SK-N-SH (cell line): Measurements from ENCODE around the gene ZNF714. TPM values are rescaled to one million over a fixed set of nuclear protein-coding genes. Genes with fewer than 3 reads are reported as not detected.
"Not testable (repeated sequence)": the region's sequence is repeated elsewhere in the genome, so short reads cannot be mapped to it uniquely, and the experiment has no call there.

Source experiments
- CTCF ChIA-PET: fragments of 300-600, 350-600 bp; formaldehyde crosslinking; extraction: SDS; loops from one replicate; lab custom pipeline; 2021; lab: Yijun Ruan, JAX
- POLR2A ChIA-PET: fragments of 350-600 bp; sonication (Branson Sonifier 250); formaldehyde crosslinking; extraction: SDS; loops from one replicate; lab custom pipeline; 2020; ENCODE audit warnings: antibody characterized with exemption, inconsistent platforms; lab: Yijun Ruan, JAX
- DNase-seq: peaks from one replicate; pipeline ENCODE4 v3.0.0; 2012
- H2AFZ ChIP-seq: fragments of 200-600 bp; sonication (generic); 2 replicates; pipeline ENCODE4 v1.8.1; 2016; ENCODE audit warnings: antibody characterized with exemption, mild to moderate bottlenecking, low read depth
- H3F3A ChIP-seq: fragments of 200-600 bp; sonication (generic); replicated peaks from 2 replicates; pipeline ENCODE3; 2016; ENCODE audit warnings: antibody characterized with exemption, mild to moderate bottlenecking; ENCODE audit not compliant: insufficient read depth
- H3K27ac ChIP-seq, 2 experiments: fragments of 200-500 bp in 1 of 2; fragments of 200-600 bp in 1 of 2; sonication (Bioruptor generic) in 1 of 2; sonication (generic), shearing (Covaris generic) in 1 of 2; 2 replicates each; pipeline versions ENCODE4 v1.5.1 to v1.6.1; 2014 to 2016; ENCODE audit warnings: low read depth in 2 of 2, inconsistent platforms in 1 of 2, low read length in 1 of 2, mild to moderate bottlenecking in 1 of 2, mixed read lengths in 1 of 2
- H3K27me3 ChIP-seq: fragments of 200-600 bp; sonication (generic), shearing (Covaris generic); 2 replicates; pipeline ENCODE4 v1.6.1; 2016; ENCODE audit warnings: mixed run types; ENCODE audit not compliant: insufficient read depth
- H3K36me3 ChIP-seq, 2 experiments: fragments of 200-500 bp in 1 of 2; fragments of 200-600 bp in 1 of 2; sonication (Bioruptor generic) in 1 of 2; sonication (generic) in 1 of 2; replicated peaks in 1 of 2; 2 replicates each; pipeline versions ENCODE3 to v1.5.1; 2014 to 2016; ENCODE audit warnings: low read length in 1 of 2, mild to moderate bottlenecking in 1 of 2; ENCODE audit not compliant: insufficient read depth in 2 of 2, control insufficient read depth in 1 of 2
- H3K4me1 ChIP-seq, 2 experiments: fragments of 200-500 bp in 1 of 2; fragments of 200-600 bp in 1 of 2; sonication (Bioruptor generic) in 1 of 2; sonication (generic), shearing (Covaris generic) in 1 of 2; 2 replicates each; pipeline versions ENCODE4 v1.5.1 to v1.6.1; 2014 to 2016; ENCODE audit warnings: low read depth in 1 of 2, low read length in 1 of 2, mixed run types in 1 of 2; ENCODE audit not compliant: insufficient read depth in 2 of 2, control insufficient read depth in 1 of 2
- H3K4me2 ChIP-seq: fragments of 200-600 bp; sonication (generic), shearing (Covaris generic); 2 replicates; pipeline ENCODE4 v1.6.1; 2017; ENCODE audit warnings: mixed run types
- H3K4me3 ChIP-seq, 2 experiments: fragments of 200-500 bp in 1 of 2; fragments of 200-600 bp in 1 of 2; sonication (Bioruptor generic) in 1 of 2; sonication (generic), shearing (Covaris generic) in 1 of 2; 2 replicates each; pipeline versions ENCODE4 v1.5.1 to v1.8.1; 2014 to 2016; ENCODE audit warnings: low read depth in 2 of 2, inconsistent platforms in 1 of 2, low read length in 1 of 2, mild to moderate bottlenecking in 1 of 2, mixed read lengths in 1 of 2, moderate library complexity in 1 of 2
- H3K79me2 ChIP-seq: fragments of 200-600 bp; sonication (generic); 2 replicates; pipeline ENCODE4 v1.8.1; 2017; ENCODE audit warnings: mild to moderate bottlenecking; ENCODE audit not compliant: insufficient read depth
- H3K9ac ChIP-seq: fragments of 200-600 bp; sonication (generic); 2 replicates; pipeline ENCODE4 v1.6.1; 2017; ENCODE audit warnings: mixed run types
- H3K9me2 ChIP-seq: fragments of 200-600 bp; sonication (generic); 2 replicates; pipeline ENCODE4 v1.6.1; 2017; ENCODE audit warnings: mixed run types
- H3K9me3 ChIP-seq: fragments of 200-600 bp; sonication (generic); 2 replicates; pipeline ENCODE4 v1.6.1; 2017; ENCODE audit warnings: mixed run types, mild to moderate bottlenecking, moderate library complexity
- H4K20me1 ChIP-seq: fragments of 200-600 bp; sonication (generic); 2 replicates; pipeline ENCODE4 v1.6.1; 2017; ENCODE audit warnings: mild to moderate bottlenecking, mixed run types; ENCODE audit not compliant: insufficient read depth
- FOSL2 ChIP-seq: IDR thresholded peaks from 2 replicates; pipeline ENCODE4 v1.4.0; 2012; ENCODE audit warnings: low read depth, mild to moderate bottlenecking, moderate library complexity, borderline replicate concordance
- FOXJ3 ChIP-seq: sonication (generic); formaldehyde crosslinking; IDR thresholded peaks from 2 replicates; pipeline ENCODE4 v1.5.1; 2020; ENCODE audit warnings: mild to moderate bottlenecking, missing genetic modification reagents
- FOXM1 ChIP-seq: IDR thresholded peaks from 2 replicates; pipeline ENCODE4 v1.4.0; 2012; ENCODE audit warnings: low read depth, mild to moderate bottlenecking
- JUND ChIP-seq: IDR thresholded peaks from 2 replicates; pipeline ENCODE4 v1.4.0; 2012
- MEF2A ChIP-seq: IDR thresholded peaks from 2 replicates; pipeline ENCODE4 v1.4.0; 2012; ENCODE audit warnings: low read depth, borderline replicate concordance
- MXI1 ChIP-seq: IDR thresholded peaks from 2 replicates; pipeline ENCODE4 v1.6.1; 2012; ENCODE audit warnings: mild to moderate bottlenecking, low read depth, low read length, improper control_type of control experiment
- NRF1 ChIP-seq: IDR thresholded peaks from 2 replicates; pipeline ENCODE4 v1.6.1; 2012; ENCODE audit warnings: low read depth, mild to moderate bottlenecking, low read length
- RAD21 ChIP-seq: IDR thresholded peaks from 2 replicates; pipeline ENCODE4 v1.6.1; 2012; ENCODE audit warnings: mild to moderate bottlenecking, low read length
- RCOR1 ChIP-seq: fragments of 150-350 bp; IDR thresholded peaks from 2 replicates; pipeline ENCODE4 v1.6.1; 2017; ENCODE audit warnings: antibody characterized with exemption, low read length
- RFX5 ChIP-seq: IDR thresholded peaks from 2 replicates; pipeline ENCODE4 v1.6.1; 2012; ENCODE audit warnings: mild to moderate bottlenecking, improper control_type of control experiment, low read length
- RXRA ChIP-seq: IDR thresholded peaks from 2 replicates; pipeline ENCODE4 v1.4.0; 2012; ENCODE audit warnings: low read depth, mild to moderate bottlenecking, borderline replicate concordance
- SIN3A ChIP-seq: IDR thresholded peaks from 2 replicates; pipeline ENCODE4 v1.6.1; 2012; ENCODE audit warnings: low read depth, mild to moderate bottlenecking, low read length, moderate library complexity, borderline replicate concordance
- SMC3 ChIP-seq: IDR thresholded peaks from 2 replicates; pipeline ENCODE4 v1.6.1; 2012; ENCODE audit warnings: low read depth, low read length, improper control_type of control experiment
- TEAD4 ChIP-seq: IDR thresholded peaks from 2 replicates; pipeline ENCODE4 v1.4.0; 2012; ENCODE audit warnings: mild to moderate bottlenecking, borderline replicate concordance; ENCODE audit not compliant: insufficient read depth
- YY1 ChIP-seq: IDR thresholded peaks from 2 replicates; pipeline ENCODE4 v1.4.0; 2012; ENCODE audit warnings: low read depth, mild to moderate bottlenecking
- WGBS: methylation state at CpG from one replicate; pipeline ENCODE4 v1.1.6; 2017; ENCODE audit warnings: low lambda C conversion rate; 5-methylcytosine and 5-hydroxymethylcytosine counted together
- polyA plus RNA-seq, 3 experiments: library from polyadenylated mRNA; depleted of rRNA; stranded (reverse); fragments of >200 nt; gene quantifications; 2 replicates each; pipeline ENCODE4 v1.2.3, GENCODE V29; 2012
- TF ChIP-seq, protein P1 (sequence below): IDR thresholded peaks from 2 replicates; pipeline ENCODE4 v1.4.0; 2012; ENCODE audit warnings: low read depth, borderline replicate concordance
- TF ChIP-seq, protein P2 (sequence below): IDR thresholded peaks from 2 replicates; pipeline ENCODE4 v1.4.0; 2012; ENCODE audit warnings: low read depth, borderline replicate concordance
- TF ChIP-seq, protein P3 (sequence below): fragments of 150-350 bp; IDR thresholded peaks from 2 replicates; pipeline ENCODE4 v1.6.1; 2016; ENCODE audit warnings: mild to moderate bottlenecking, low read depth, low read length
- TF ChIP-seq, protein P4 (sequence below): IDR thresholded peaks from 2 replicates; pipeline ENCODE4 v1.4.0; 2012; ENCODE audit warnings: low read depth
- TF ChIP-seq, protein P5 (sequence below): fragments of 150-350 bp; IDR thresholded peaks from 2 replicates; pipeline ENCODE4 v1.6.1; 2017; ENCODE audit warnings: antibody characterized with exemption, low read length, low read depth, borderline replicate concordance

Gene ZNF714
- polyA plus RNA-seq, 1 of the 3 experiments (the other 2 are of a cell fraction): 5.4 TPM

DNA sequence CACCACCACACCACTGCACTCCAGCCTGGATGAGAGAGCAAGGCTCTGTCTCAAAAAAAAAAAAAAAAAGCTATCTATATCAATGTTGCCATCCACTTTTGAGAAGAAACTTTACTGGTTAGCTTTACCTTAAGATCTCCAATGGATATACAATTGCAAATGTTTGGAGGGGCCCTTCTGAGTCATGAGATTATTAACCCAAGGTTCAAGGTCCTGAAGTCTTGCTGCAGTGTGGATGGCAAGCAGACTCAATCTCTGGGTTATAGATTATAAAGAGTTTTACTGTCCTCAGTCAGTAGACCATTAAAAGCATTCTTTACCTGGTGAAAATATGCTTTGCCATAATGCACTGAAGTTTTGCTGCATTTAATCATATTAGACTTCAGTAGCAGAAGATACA, 56.1 kb downstream of the ZNF714 start (continued):
- TF ChIP-seq, protein P1, sequence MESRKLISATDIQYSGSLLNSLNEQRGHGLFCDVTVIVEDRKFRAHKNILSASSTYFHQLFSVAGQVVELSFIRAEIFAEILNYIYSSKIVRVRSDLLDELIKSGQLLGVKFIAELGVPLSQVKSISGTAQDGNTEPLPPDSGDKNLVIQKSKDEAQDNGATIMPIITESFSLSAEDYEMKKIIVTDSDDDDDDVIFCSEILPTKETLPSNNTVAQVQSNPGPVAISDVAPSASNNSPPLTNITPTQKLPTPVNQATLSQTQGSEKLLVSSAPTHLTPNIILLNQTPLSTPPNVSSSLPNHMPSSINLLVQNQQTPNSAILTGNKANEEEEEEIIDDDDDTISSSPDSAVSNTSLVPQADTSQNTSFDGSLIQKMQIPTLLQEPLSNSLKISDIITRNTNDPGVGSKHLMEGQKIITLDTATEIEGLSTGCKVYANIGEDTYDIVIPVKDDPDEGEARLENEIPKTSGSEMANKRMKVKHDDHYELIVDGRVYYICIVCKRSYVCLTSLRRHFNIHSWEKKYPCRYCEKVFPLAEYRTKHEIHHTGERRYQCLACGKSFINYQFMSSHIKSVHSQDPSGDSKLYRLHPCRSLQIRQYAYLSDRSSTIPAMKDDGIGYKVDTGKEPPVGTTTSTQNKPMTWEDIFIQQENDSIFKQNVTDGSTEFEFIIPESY: no peak

DNA sequence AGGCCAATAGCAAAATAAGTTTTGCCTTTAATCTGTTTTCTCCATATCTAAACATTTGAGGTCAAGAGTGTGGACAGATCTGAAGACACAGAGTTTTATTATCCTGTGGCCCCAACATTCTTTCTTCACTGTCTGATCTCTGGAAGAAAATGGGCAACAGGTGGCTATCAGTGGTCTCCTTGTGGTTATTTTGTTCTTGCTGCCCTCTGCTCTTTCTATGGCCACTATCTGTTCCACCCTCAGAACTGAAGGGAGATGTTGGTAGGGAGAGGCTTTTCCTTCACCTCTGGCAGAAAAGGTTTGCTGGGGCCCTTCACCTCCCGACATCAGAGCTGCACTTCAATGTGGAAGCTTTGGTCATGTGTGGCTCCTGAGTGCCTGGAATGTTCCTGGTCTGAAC, 59.0 kb downstream of the ZNF714 start:
- H3K9ac ChIP-seq, H3K9me3 ChIP-seq, DNase-seq, H3K4me2 ChIP-seq, H3K4me3 ChIP-seq, H4K20me1 ChIP-seq, H3K9me2 ChIP-seq, CTCF ChIA-PET, H3K27me3 ChIP-seq, H3K27ac ChIP-seq, H3F3A ChIP-seq, H3K4me1 ChIP-seq: not testable (repeated sequence)
- POLR2A ChIA-PET: interaction anchor here (1.0 to 2.4 kb wide), 3 partner anchors 14 to 141 kb away, joined by 4 to 8 read pairs (median 5); partner anchors contain the start of gene ZNF714
- H3K36me3 ChIP-seq: peaks cover 15 to 25% of the 10 kb centered on the region in 2 experiments
- H2AFZ ChIP-seq: peak overlapping the region; percentile 72; the same call in 1 of the 2 replicates
- peaks cover 35% of the 10 kb centered on the region for H3K79me2 ChIP-seq
- 90% methylated on average over 1 of the region's 1 CpG for WGBS

DNA sequence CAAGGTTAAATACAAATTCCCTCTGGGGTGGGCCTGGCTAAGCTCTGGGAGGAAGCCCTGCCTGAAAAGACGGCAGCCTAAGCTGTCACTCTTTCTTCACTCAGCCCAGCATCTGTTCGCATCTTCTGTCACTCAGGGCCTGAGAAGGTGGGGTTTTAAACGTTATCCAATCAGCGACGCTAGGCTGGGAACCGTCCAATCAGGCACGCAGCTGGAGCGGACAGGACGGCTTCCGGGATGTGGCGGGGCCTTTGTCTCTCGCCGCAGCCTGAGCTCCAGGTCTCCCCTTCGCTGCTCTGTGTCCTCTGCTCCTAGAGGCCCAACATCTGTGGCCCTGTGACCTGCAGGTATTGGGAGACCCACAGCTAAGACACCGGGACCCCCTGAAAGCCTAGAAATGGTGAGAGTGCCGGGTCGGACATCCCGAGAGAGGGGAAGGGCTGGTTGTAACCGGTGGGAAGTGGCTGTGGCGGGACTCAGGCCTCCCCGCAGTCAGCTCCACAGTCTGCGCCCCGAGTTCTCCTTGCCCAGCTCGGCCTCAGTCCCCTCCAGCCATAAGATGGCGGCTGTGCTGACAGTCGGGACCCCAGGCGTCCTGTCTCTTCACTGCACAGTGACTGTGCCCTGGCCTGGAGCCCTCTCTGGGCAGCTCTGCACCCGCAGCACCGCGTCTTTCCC, 59.9 kb downstream of the ZNF714 start, which contains the start of gene ZNF431:
ZNF431 (plus strand) TSS at position 254 of the 678 bp plus-strand sequence; CDS start at position 398, 144 bp downstream.
- Histone ChIP-seq H2AFZ (peak within 1 kb of the TSS; percentile 86), H3F3A (no peaks in the 10 kb centered on the region), H3K79me2 (peaks cover 41% of the 10 kb centered on the region), H3K9ac (peak within 1 kb of the TSS; percentile 81), H3K36me3 (peaks cover 16 to 34% of the 10 kb centered on the region in 2 experiments), H3K4me1 (peaks cover 0 to 3% of the 10 kb centered on the region in 2 experiments; a peak in 2 of 4 replicates), H3K9me3 (no peaks in the 10 kb centered on the region), H3K9me2 (no peaks in the 10 kb centered on the region), H4K20me1 (no peaks in the 10 kb centered on the region), H3K27me3 (no peaks in the 10 kb centered on the region), H3K4me3 (peak within 1 kb of the TSS; percentile 73 to 88), H3K27ac (peak within 1 kb of the TSS; percentile 65 to 67), H3K4me2 (peak within 1 kb of the TSS; percentile 71)
- CTCF ChIA-PET: interaction anchor here (1.6 kb wide), 1 partner anchor 341 kb away, joined by 4 read pairs; no protein-coding TSS in a partner anchor
- WGBS: 2% methylated on average over 11 of the region's 30 CpGs
- POLR2A ChIA-PET: interaction anchor here (0.6 to 2.4 kb wide), 8 partner anchors 15 to 577 kb away, joined by 3 to 8 read pairs (median 4); partner anchors contain the start of genes ZNF430, ZNF66, ZNF714 and ZNF85
- DNase-seq: peak; percentile 75
- TF ChIP-seq RAD21 (no peak), RFX5 (peak; percentile 80; the same call in 1 of the 2 replicates), JUND (no peak), FOSL2 (no peak), TEAD4 (no peak), YY1 (peak; percentile 58; the same call in 1 of the 2 replicates), FOXM1 (no peak), MXI1 (peak; percentile 83), SMC3 (no peak), SIN3A (peak; percentile 88; the same call in 1 of the 2 replicates), RCOR1 (no peak), RXRA (no peak), NRF1 (no peak), MEF2A (no peak), FOXJ3 (CRISPR knock-in tag) (no peak)
- TF ChIP-seq, protein P2, sequence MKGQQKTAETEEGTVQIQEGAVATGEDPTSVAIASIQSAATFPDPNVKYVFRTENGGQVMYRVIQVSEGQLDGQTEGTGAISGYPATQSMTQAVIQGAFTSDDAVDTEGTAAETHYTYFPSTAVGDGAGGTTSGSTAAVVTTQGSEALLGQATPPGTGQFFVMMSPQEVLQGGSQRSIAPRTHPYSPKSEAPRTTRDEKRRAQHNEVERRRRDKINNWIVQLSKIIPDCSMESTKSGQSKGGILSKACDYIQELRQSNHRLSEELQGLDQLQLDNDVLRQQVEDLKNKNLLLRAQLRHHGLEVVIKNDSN: no peak
- TF ChIP-seq, protein P3, sequence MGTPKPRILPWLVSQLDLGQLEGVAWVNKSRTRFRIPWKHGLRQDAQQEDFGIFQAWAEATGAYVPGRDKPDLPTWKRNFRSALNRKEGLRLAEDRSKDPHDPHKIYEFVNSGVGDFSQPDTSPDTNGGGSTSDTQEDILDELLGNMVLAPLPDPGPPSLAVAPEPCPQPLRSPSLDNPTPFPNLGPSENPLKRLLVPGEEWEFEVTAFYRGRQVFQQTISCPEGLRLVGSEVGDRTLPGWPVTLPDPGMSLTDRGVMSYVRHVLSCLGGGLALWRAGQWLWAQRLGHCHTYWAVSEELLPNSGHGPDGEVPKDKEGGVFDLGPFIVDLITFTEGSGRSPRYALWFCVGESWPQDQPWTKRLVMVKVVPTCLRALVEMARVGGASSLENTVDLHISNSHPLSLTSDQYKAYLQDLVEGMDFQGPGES: peak; percentile 51; the same call in 1 of the 2 replicates
- TF ChIP-seq, protein P4, sequence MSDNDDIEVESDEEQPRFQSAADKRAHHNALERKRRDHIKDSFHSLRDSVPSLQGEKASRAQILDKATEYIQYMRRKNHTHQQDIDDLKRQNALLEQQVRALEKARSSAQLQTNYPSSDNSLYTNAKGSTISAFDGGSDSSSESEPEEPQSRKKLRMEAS: peak; percentile 26; the same call in 1 of the 2 replicates
- TF ChIP-seq, protein P5, sequence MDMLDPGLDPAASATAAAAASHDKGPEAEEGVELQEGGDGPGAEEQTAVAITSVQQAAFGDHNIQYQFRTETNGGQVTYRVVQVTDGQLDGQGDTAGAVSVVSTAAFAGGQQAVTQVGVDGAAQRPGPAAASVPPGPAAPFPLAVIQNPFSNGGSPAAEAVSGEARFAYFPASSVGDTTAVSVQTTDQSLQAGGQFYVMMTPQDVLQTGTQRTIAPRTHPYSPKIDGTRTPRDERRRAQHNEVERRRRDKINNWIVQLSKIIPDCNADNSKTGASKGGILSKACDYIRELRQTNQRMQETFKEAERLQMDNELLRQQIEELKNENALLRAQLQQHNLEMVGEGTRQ: no peak
